SK-N-SH (cell line): ENCODE data around the gene CRIM1.

Experiments used
- CTCF ChIP-seq: fragments of 200-600 bp; sonication (generic); IDR thresholded peaks from 2 replicates; pipeline ENCODE4 v1.6.1; 2017; ENCODE audit warnings: antibody characterized with exemption, mild to moderate bottlenecking, moderate library complexity
- EP300 ChIP-seq, 2 experiments: IDR thresholded peaks; 2 replicates each; pipeline versions ENCODE4 v1.4.0 to v1.6.1; 2012; ENCODE audit warnings: borderline replicate concordance in 1 of 2, low read depth in 1 of 2, low read length in 1 of 2
- EZH2phosphoT487 ChIP-seq: fragments of 200-600 bp; sonication (generic); IDR thresholded peaks from 2 replicates; pipeline ENCODE4 v1.6.1; 2017; ENCODE audit warnings: low read depth, mixed run types, mild to moderate bottlenecking, antibody characterized with exemption, moderate library complexity, borderline replicate concordance
- FOXM1 ChIP-seq: IDR thresholded peaks from 2 replicates; pipeline ENCODE4 v1.4.0; 2012; ENCODE audit warnings: low read depth, mild to moderate bottlenecking
- MXI1 ChIP-seq: IDR thresholded peaks from 2 replicates; pipeline ENCODE4 v1.6.1; 2012; ENCODE audit warnings: mild to moderate bottlenecking, low read depth, low read length, improper control_type of control experiment
- NFIC ChIP-seq: IDR thresholded peaks from 2 replicates; pipeline ENCODE4 v1.4.0; 2012; ENCODE audit warnings: borderline replicate concordance
- RCOR1 ChIP-seq: fragments of 150-350 bp; IDR thresholded peaks from 2 replicates; pipeline ENCODE4 v1.6.1; 2017; ENCODE audit warnings: antibody characterized with exemption, low read length
- RFX5 ChIP-seq: IDR thresholded peaks from 2 replicates; pipeline ENCODE4 v1.6.1; 2012; ENCODE audit warnings: mild to moderate bottlenecking, improper control_type of control experiment, low read length
- SMC3 ChIP-seq: IDR thresholded peaks from 2 replicates; pipeline ENCODE4 v1.6.1; 2012; ENCODE audit warnings: low read depth, low read length, improper control_type of control experiment
- TAF1 ChIP-seq: IDR thresholded peaks from 2 replicates; pipeline ENCODE4 v1.6.1; 2012; ENCODE audit warnings: low read depth, mild to moderate bottlenecking, low read length, moderate library complexity, borderline replicate concordance
- TCF12 ChIP-seq: IDR thresholded peaks from 2 replicates; pipeline ENCODE4 v1.4.0; 2012
- YY1 ChIP-seq: IDR thresholded peaks from 2 replicates; pipeline ENCODE4 v1.4.0; 2012; ENCODE audit warnings: low read depth, mild to moderate bottlenecking
- TF ChIP-seq, protein P1 (sequence below): IDR thresholded peaks from 2 replicates; pipeline ENCODE4 v1.4.0; 2012; ENCODE audit warnings: low read depth

DNA sequence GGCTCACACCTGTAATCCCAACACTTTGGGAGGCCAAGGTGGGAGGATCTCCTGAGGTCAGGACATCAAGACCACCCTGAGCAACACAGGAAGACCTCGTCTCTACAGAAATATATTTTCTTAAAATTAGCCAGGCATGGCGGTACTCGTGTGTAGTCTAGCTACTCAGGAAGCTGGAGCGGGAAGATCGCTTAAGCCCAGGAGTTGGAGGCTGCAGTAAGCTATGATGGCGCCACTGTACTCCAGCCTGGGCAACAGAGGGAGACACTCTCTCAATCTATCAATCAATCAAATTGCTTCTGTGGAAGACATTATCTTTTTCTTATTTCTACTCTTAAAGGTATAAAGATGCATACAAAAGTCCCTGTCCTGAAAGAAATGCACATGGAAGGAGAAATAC is 231.1 kb downstream of the CRIM1 start:
- TF ChIP-seq FOXM1 (no peak), RCOR1 (no peak), MXI1 (no peak), CTCF (no peak), TCF12 (no peak), EZH2phosphoT487 (no peak), RFX5 (no peak), EP300 (IDR thresholded peaks at IDR 0.05; ENCODE audit: borderline replicate concordance in 1 of 2, low read depth in 1 of 2, low read length in 1 of 2) (no peak), NFIC (no peak), YY1 (no peak), TAF1 (no peak), SMC3 (no peak)
- TF ChIP-seq, protein P1, sequence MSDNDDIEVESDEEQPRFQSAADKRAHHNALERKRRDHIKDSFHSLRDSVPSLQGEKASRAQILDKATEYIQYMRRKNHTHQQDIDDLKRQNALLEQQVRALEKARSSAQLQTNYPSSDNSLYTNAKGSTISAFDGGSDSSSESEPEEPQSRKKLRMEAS, result no peak
